Uterus (tissue), 2 donors: ENCODE results near the gene SMARCA2.

Experiments used
- CTCF ChIP-seq, 4 experiments: fragments of 200-600 bp in 2 of 4; fragments of 450-650 bp in 2 of 4; sonication (generic) in 2 of 4; IDR thresholded peaks; one replicate each; pipeline ENCODE4 v1.5.1; 2016 to 2019; ENCODE audit warnings: antibody characterized with exemption in 4 of 4, mild to moderate bottlenecking in 2 of 4, moderate library complexity in 1 of 4
- POLR2A ChIP-seq, 2 donors: fragments of 450-650 bp; IDR thresholded peaks; one replicate each; pipeline ENCODE4 v1.6.1; 2016; ENCODE audit warnings: antibody characterized with exemption in 2 of 2, mild to moderate bottlenecking in 1 of 2, moderate library complexity in 1 of 2

- TF ChIP-seq CTCF (IDR thresholded peaks at IDR 0.05) (no peak), POLR2A (IDR thresholded peaks at IDR 0.05) (no peak)
Observed at GRCh38 chr9:2192356-2192979, 177.3 kb downstream of the SMARCA2 start.
